ENCODE results near the gene SMIM28.

SMIM28 gene

GRCh38 chr6:138429761-138430160, 52.1 kb downstream of the SMIM28 start:
- DNase-seq (ENCODE audit: low spot score), result no peak

GRCh38 chr6:138430361-138431145, 52.8 kb downstream of the SMIM28 start:
- DNase-seq (ENCODE audit: low spot score), result no peak

DNA sequence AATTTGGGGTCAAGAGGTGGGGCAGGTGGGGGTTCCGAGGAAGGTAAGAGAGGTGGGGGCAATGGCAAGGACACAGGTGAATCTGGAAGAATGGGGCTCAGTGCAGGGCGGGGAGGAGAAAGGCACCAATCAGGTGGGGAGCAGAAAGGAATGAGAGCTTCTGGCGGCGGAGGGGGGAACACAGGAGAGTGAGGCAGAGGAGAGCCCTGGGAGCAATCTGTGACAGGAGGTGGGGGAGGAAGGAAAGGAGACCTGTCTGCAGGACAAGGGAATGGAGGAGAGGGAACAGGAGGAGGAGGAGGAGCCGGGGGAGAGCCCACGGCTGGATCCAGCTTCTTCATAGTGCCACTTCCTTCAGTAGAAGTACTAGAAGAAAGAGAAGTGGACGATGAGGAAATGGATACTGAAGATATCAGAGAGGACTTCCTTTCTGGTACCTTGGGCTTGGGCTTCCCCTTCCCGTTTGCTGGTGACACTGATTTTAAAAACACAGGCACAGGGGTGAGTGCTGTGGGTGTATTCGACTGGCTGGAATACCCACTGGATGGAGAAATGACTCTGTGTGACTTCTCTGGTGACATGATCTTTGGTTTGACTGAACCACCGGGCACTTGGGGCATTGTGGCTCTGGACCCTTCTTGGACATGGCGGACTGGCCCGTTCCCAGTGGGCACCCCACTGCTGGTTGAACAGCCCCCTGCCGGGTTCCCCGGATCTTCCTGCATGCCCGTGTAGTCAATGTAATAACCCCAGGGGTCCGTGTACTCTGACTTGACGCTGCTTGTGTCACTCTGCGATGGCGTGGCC, 53.8 kb downstream of the SMIM28 start:
- no peak for DNase-seq (ENCODE audit: low spot score)

DNA sequence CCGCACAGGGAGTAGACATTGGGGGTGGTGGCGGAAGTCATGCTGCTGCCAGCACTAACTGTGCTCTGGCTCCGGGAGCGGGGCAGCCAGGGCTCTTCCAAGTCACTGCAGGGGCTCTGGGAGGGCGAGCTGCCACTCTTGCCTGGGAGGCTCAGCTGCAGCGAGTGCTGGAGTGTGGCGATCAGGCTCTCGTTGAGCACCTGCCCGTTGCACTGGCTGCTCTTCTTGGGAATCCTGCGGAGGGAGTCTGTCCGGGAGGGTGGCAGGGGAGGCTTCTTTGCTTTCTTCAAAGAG, 54.3 kb downstream of the SMIM28 start:
- DNase-seq (ENCODE audit: low spot score), result no peak

Small RNAs within 50 kb of the gene (small RNA-seq; reads per million reads assigned to genes)
- 0 reads per million in 2 experiments for gene AL031003.1
